Measurements from ENCODE around the gene FADS6. TPM values are rescaled to one million over a fixed set of nuclear protein-coding genes. Genes with fewer than 3 reads are reported as not detected.
A peak's percentile ranks its signal among the peaks of the same experiment; 100 is the strongest.

FADS6 gene, protein sequence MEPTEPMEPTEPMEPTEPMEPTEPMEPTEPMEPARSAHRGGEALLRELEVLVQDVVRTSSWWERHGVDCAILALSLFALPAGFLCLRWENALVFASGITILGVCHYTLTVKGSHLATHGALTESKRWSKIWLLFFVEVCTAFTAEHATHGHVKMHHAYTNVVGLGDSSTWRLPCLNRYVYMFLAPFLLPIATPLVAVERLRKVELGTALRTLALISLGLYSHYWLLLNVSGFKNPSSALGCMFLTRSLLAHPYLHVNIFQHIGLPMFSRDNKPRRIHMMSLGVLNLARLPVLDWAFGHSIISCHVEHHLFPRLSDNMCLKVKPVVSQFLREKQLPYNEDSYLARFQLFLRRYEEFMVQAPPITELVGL
- not detected for total RNA-seq
- polyA plus RNA-seq (2013, experiment 1 of 2) = not detected
- polyA plus RNA-seq (2013, experiment 2 of 2) = not detected
- 0 to 0.20 (median 0) reads per million in 172 experiments for total RNA-seq

DNA sequence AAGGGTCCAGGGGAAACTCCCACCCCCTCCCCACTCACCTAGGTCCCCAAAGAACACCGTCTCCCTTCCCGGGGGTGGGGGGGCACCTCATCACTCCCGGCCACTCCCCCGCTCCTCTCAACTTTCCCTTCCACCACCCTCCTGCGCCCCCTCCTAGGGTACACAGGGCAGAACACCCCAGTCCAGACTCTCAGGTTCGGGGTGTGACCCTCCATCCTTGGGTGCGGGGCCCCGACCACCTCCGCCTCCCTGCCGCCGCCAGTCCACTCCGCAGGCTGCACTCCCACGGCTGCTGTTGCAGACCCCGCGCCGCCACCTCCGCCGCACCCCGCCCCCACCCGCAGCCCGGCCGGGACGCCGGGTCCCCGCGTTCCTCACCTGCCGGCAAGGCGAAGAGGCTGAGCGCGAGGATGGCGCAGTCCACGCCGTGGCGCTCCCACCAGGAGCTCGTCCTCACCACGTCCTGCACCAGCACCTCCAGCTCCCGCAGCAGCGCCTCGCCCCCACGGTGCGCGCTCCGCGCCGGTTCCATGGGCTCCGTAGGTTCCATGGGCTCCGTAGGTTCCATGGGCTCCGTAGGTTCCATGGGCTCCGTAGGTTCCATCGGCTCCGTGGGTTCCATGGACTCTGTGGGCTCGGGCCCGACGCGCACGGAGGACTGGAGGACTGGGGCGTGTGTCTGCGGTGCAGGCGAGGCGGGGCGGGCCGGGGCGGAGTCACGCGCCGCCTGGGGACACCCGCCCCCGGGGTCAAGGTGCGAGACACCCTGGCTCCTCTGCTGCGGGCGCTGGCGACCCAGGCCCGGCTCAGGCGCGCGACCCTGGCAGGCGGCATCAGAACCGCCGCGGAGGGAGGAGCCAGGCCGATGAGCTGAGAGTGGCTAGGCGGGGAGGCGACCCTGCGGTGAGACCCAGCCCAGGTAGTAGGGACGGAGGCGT, at the start of gene FADS6:
FADS6 (minus strand) TSS at position 660 of the 938 bp plus-strand sequence; CDS start at position 622, 38 bp downstream.
- Mint-ChIP-seq H3K4me3 (peak within 1 kb of the TSS; percentile 80), H3K4me1 (ENCODE audit: low read depth) (peaks cover 5% of the 10 kb centered on the region), H3K36me3 (ENCODE audit: low read depth) (no peaks in the 10 kb centered on the region), H3K27ac (no peak within 1 kb of the TSS), H3K27me3 (peaks cover 45% of the 10 kb centered on the region), H3K9me3 (no peaks in the 10 kb centered on the region)
- Histone ChIP-seq H3K27me3 (ENCODE audit: control insufficient read depth in 1 of 2, insufficient read depth in 2 of 2, low read length in 2 of 2) (peaks cover 25 to 34% of the 10 kb centered on the region in 2 experiments), H3K4me1 (ENCODE audit: insufficient read depth, low read length) (peaks cover 14% of the 10 kb centered on the region), H3K9me3 (ENCODE audit: control insufficient read depth in 1 of 2, insufficient read depth in 1 of 2, low read length in 2 of 2) (no peaks in the 10 kb centered on the region), H3K36me3 (ENCODE audit: insufficient read depth, low read length) (no peaks in the 10 kb centered on the region), H3K4me3 (ENCODE audit: low read length) (peak within 1 kb of the TSS; percentile 25), H3K27ac (ENCODE audit: low read depth in 1 of 2, low read length in 2 of 2) (no peak within 1 kb of the TSS)
- POLR2A ChIA-PET = no interaction called here
- ATAC-seq (ENCODE audit: poor library complexity) (peak; percentile 68), DNase-seq (peak in 3 of 14 experiments; percentile 14 to 37 (median 17))
- TF ChIP-seq, protein P1, sequence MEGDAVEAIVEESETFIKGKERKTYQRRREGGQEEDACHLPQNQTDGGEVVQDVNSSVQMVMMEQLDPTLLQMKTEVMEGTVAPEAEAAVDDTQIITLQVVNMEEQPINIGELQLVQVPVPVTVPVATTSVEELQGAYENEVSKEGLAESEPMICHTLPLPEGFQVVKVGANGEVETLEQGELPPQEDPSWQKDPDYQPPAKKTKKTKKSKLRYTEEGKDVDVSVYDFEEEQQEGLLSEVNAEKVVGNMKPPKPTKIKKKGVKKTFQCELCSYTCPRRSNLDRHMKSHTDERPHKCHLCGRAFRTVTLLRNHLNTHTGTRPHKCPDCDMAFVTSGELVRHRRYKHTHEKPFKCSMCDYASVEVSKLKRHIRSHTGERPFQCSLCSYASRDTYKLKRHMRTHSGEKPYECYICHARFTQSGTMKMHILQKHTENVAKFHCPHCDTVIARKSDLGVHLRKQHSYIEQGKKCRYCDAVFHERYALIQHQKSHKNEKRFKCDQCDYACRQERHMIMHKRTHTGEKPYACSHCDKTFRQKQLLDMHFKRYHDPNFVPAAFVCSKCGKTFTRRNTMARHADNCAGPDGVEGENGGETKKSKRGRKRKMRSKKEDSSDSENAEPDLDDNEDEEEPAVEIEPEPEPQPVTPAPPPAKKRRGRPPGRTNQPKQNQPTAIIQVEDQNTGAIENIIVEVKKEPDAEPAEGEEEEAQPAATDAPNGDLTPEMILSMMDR (IDR thresholded peaks at IDR 0.05) = no peak
- intact Hi-C loops (cut with DNase I, micrococcal nuclease) = no loop called here
- CTCF ChIA-PET = no interaction called here

DNA sequence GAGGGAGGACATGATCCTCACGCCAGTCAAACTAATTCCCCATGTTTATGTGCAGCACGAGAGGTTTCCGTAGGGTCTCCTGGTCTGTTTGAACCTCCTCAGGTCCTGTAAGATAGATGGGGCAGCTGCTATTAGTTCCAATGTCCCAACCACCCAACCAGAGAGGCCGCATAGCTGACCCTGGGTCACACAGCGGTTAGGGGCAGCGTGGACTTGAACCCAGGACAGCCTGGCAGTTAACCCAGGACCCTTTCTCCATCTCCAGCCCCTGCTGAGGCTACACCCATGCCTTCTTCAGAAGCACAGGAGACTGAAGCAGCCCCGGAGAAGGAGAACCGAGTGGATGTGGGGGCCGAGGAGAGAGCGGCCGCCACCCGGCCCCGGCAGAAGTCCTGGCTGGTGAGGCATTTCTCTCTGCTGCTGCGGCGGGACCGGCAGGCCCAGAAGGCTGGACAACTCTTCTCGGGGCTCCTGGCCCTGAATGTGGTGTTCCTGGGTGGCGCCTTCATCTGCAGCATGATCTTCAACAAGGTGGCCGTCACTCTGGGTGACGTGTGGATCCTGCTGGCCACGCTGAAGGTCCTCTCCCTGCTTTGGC, 47.8 kb upstream of the FADS6 start:
- Histone ChIP-seq H3K27me3 (ENCODE audit: control insufficient read depth in 1 of 2, insufficient read depth in 2 of 2, low read length in 2 of 2) (peaks cover 23 to 24% of the 10 kb centered on the region in 2 experiments), H3K9me3 (ENCODE audit: control insufficient read depth in 1 of 2, insufficient read depth in 1 of 2, low read length in 2 of 2) (peaks cover 0 to 4% of the 10 kb centered on the region in 2 experiments), H3K4me3 (ENCODE audit: low read length) (no peak overlapping the region), H3K27ac (ENCODE audit: low read depth in 1 of 2, low read length in 2 of 2) (no peak overlapping the region), H3K4me1 (ENCODE audit: insufficient read depth, low read length) (peaks cover under 1% of the 10 kb centered on the region), H3K36me3 (ENCODE audit: insufficient read depth, low read length) (no peaks in the 10 kb centered on the region)
- H3K9me3 Mint-ChIP-seq = no peaks in the 10 kb centered on the region
- no peak for ATAC-seq (ENCODE audit: poor library complexity)
- intact Hi-C loops (cut with DNase I, micrococcal nuclease) = no loop called here
- no peaks in the 10 kb centered on the region for H3K36me3 Mint-ChIP-seq (ENCODE audit: low read depth)
- no peak for DNase-seq
- ChIA-PET CTCF (no interaction called here), POLR2A (no interaction called here)
- no peaks in the 10 kb centered on the region for H3K4me1 Mint-ChIP-seq (ENCODE audit: low read depth)
- no peak overlapping the region for H3K4me3 Mint-ChIP-seq
- H3K27me3 Mint-ChIP-seq = peaks cover 60% of the 10 kb centered on the region
- no peak overlapping the region for H3K27ac Mint-ChIP-seq
- TF ChIP-seq, protein P1 (IDR thresholded peaks at IDR 0.05) = no peak

DNA sequence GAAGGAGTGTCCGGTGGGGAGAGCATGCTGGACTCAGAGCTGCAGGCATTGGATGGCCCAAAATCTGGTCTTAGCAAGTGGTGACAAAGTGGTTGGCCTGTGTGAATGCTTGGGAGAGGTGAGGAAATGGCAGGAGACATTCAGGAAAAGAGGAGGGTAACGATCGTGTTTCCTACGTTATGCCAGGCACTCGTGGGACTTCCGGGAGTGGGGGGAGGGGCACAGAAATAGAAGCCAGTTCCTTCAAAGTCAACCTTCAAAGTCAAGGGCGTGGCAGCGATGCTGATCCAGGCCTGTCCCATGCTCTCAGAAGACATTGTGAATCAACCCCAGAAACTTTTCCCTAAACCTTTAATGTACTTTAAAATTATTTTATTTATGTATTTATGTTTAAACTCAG, 46.1 kb upstream of the FADS6 start:
- no peak overlapping the region for H3K27ac Mint-ChIP-seq
- no peak overlapping the region for H3K4me3 ChIP-seq (ENCODE audit: low read length)
- no peak overlapping the region for H3K27ac ChIP-seq (ENCODE audit: low read depth in 1 of 2, low read length in 2 of 2)
- TF ChIP-seq, protein P1 (IDR thresholded peaks at IDR 0.05) = no peak
- H3K9me3 Mint-ChIP-seq = no peaks in the 10 kb centered on the region
- no peaks in the 10 kb centered on the region for H3K4me1 Mint-ChIP-seq (ENCODE audit: low read depth)
- intact Hi-C loops (cut with DNase I, micrococcal nuclease) = loop anchor here in 1 of 2 experiments (10.0 kb wide), 1 partner anchor 515 kb away; no protein-coding TSS in a partner anchor
- peaks cover 0 to 11% of the 10 kb centered on the region in 2 experiments for H3K9me3 ChIP-seq (ENCODE audit: control insufficient read depth in 1 of 2, insufficient read depth in 1 of 2, low read length in 2 of 2)
- H3K4me3 Mint-ChIP-seq = no peak overlapping the region
- ChIA-PET CTCF (no interaction called here), POLR2A (no interaction called here)
- H3K27me3 ChIP-seq (ENCODE audit: control insufficient read depth in 1 of 2, insufficient read depth in 2 of 2, low read length in 2 of 2) = peaks cover 33 to 34% of the 10 kb centered on the region in 2 experiments
- peaks cover 9% of the 10 kb centered on the region for H3K4me1 ChIP-seq (ENCODE audit: insufficient read depth, low read length)
- ATAC-seq (ENCODE audit: poor library complexity) (no peak), DNase-seq (no peak)
- H3K36me3 ChIP-seq (ENCODE audit: insufficient read depth, low read length) = no peaks in the 10 kb centered on the region
- H3K36me3 Mint-ChIP-seq (ENCODE audit: low read depth) = no peaks in the 10 kb centered on the region
- peaks cover 64% of the 10 kb centered on the region for H3K27me3 Mint-ChIP-seq
